IPS-NIHi7 (cell line): Measurements from ENCODE around the gene CCNYL1.
A peak's percentile ranks its signal among the peaks of the same experiment; 100 is the strongest.

Experiments
- DNase-seq: peaks from one replicate; pipeline ENCODE4 v3.0.0; 2012; ENCODE audit warnings: mixed read lengths; ENCODE audit errors: extremely low spot score

The CCNYL1 gene

GRCh38 chr2:207791579-207792243 is 80.3 kb downstream of the CCNYL1 start:
- no peak for DNase-seq

- peak; percentile 64 for DNase-seq
Observed at GRCh38 chr2:207792244-207792785, 80.9 kb downstream of the CCNYL1 start.

- peak; percentile 54 for DNase-seq
Observed at GRCh38 chr2:207796585-207797350, 85.3 kb downstream of the CCNYL1 start.

GRCh38 chr2:207801259-207801658 is 89.8 kb downstream of the CCNYL1 start:
- DNase-seq: no peak

- no peak for DNase-seq
Observed at GRCh38 chr2:207802650-207803049, 91.2 kb downstream of the CCNYL1 start.
